CD4-positive, alpha-beta memory T cell (primary cell): ENCODE measurements around the gene LARP4. TPM values are rescaled to one million over a fixed set of nuclear protein-coding genes. Genes with fewer than 3 reads are reported as not detected.
"Not testable (repeated sequence)": the region's sequence is repeated elsewhere in the genome, so short reads cannot be mapped to it uniquely, and the experiment has no call there.

ENCODE experiments used
- CTCF ChIA-PET: fragments of 350-600 bp; sonication (Branson Sonifier 250); formaldehyde crosslinking; loops from one replicate; lab custom pipeline; 2021; ENCODE audit warnings: inconsistent platforms; ENCODE audit not compliant: partially characterized antibody; lab: Charles Lee
- POLR2A ChIA-PET: fragments of 350-600 bp; sonication (Branson Sonifier 250); formaldehyde crosslinking; loops from one replicate; lab custom pipeline; 2021; ENCODE audit not compliant: partially characterized antibody; lab: Charles Lee
- DNase-seq, 5 donors: peaks; one replicate each; pipeline versions ENCODE4 v3.0.0 to v3.0.0-alpha.2; 2020 to 2022; ENCODE audit warnings: mixed read lengths in 1 of 5
- H3K27ac ChIP-seq: one replicate; pipeline ENCODE4 v1.7.0; 2013; ENCODE audit warnings: low read depth, low read length
- H3K27me3 ChIP-seq: 2 replicates; pipeline ENCODE4 v1.7.0; 2013; ENCODE audit warnings: mild to moderate bottlenecking, low read length, moderate library complexity; ENCODE audit not compliant: insufficient read depth
- H3K36me3 ChIP-seq: 2 replicates; pipeline ENCODE4 v1.7.0; 2013; ENCODE audit warnings: mild to moderate bottlenecking, low read length, moderate library complexity; ENCODE audit not compliant: insufficient read depth
- H3K4me1 ChIP-seq: 2 replicates; pipeline ENCODE4 v1.7.0; 2013; ENCODE audit warnings: mild to moderate bottlenecking, low read length, moderate library complexity; ENCODE audit not compliant: insufficient read depth
- H3K4me3 ChIP-seq, 2 donors: one replicate each; pipeline ENCODE4 v1.7.0; 2013; ENCODE audit warnings: low read length in 2 of 2, mild to moderate bottlenecking in 1 of 2
- H3K9me3 ChIP-seq, 2 donors: one replicate each; pipeline ENCODE4 v1.7.0; 2013; ENCODE audit warnings: low read length in 2 of 2, control low read depth in 1 of 2; ENCODE audit not compliant: control insufficient read depth in 1 of 2
- H3K27ac Mint-ChIP-seq, 7 donors: one replicate each; pipeline ENCODE4 v1.8.0; 2020 to 2021; ENCODE audit warnings: mixed read lengths in 7 of 7, mild to moderate bottlenecking in 6 of 7, inconsistent platforms in 3 of 7, moderate library complexity in 3 of 7
- H3K27me3 Mint-ChIP-seq, 2 donors: one replicate each; pipeline ENCODE4 v1.8.0; 2020 to 2021; ENCODE audit warnings: mixed read lengths in 2 of 2
- H3K36me3 Mint-ChIP-seq, 2 donors: one replicate each; pipeline ENCODE4 v1.8.0; 2020 to 2021; ENCODE audit warnings: mixed read lengths in 2 of 2, inconsistent platforms in 1 of 2, mild to moderate bottlenecking in 1 of 2
- H3K4me1 Mint-ChIP-seq, 4 donors: one replicate each; pipeline ENCODE4 v1.8.0; 2020 to 2021; ENCODE audit warnings: mixed read lengths in 4 of 4, mild to moderate bottlenecking in 1 of 4
- H3K4me3 Mint-ChIP-seq, 8 donors: one replicate each; pipeline ENCODE4 v1.8.0; 2020 to 2021; ENCODE audit warnings: mixed read lengths in 8 of 8, mild to moderate bottlenecking in 7 of 8, moderate library complexity in 6 of 8, inconsistent platforms in 3 of 8
- H3K9me3 Mint-ChIP-seq, 8 donors: one replicate each; pipeline ENCODE4 v1.8.0; 2020 to 2021; ENCODE audit warnings: mixed read lengths in 8 of 8, mild to moderate bottlenecking in 5 of 8, inconsistent platforms in 3 of 8, moderate library complexity in 1 of 8
- intact Hi-C: fragments of 100-400 bp; cut with micrococcal nuclease; formaldehyde crosslinking; loops from one replicate; pipeline ENCODE4 v1.15.1; 2023
- polyA plus RNA-seq, 2 donors: library from polyadenylated mRNA; unstranded; fragments of 300-500 nt; fragmentation: Illumina TruSeq; gene quantifications; one replicate each; pipeline ENCODE4 v1.2.3, GENCODE V29; 2021
- total RNA-seq, 2 experiments: library from RNA; stranded (reverse); gene quantifications; one replicate each; pipeline ENCODE4 v1.2.3, GENCODE V29; 2021

Gene LARP4
- total and polyA plus RNA-seq, 4 experiments from 2014 or later: 14.2 to 40.7 (median 29.4) TPM

- Histone ChIP-seq H3K27ac (no peak overlapping the region), H3K27me3 (no peaks in the 10 kb centered on the region), H3K9me3 (no peaks in the 10 kb centered on the region), H3K36me3 (no peaks in the 10 kb centered on the region), H3K4me3 (no peak overlapping the region), H3K4me1 (no peaks in the 10 kb centered on the region)
- Mint-ChIP-seq H3K36me3 (no peaks in the 10 kb centered on the region), H3K27ac (no peak overlapping the region), H3K4me3 (no peak overlapping the region), H3K9me3 (no peaks in the 10 kb centered on the region), H3K4me1 (no peaks in the 10 kb centered on the region), H3K27me3 (peaks cover 0 to 3% of the 10 kb centered on the region in 2 donors)
- DNase-seq: no peak
- CTCF ChIA-PET: interaction anchor here (1.1 kb wide), 1 partner anchor 33 kb away, joined by 5 read pairs; no protein-coding TSS in a partner anchor
- POLR2A ChIA-PET: no interaction called here
- intact Hi-C loops: no loop called here
These were observed 38.0 kb upstream of the LARP4 start for GRCh38 chr12:50362671-50363070.

- Mint-ChIP-seq H3K36me3 (no peaks in the 10 kb centered on the region), H3K4me1 (no peaks in the 10 kb centered on the region), H3K4me3 (no peak overlapping the region), H3K27ac (no peak overlapping the region), H3K27me3 (peaks cover 0 to 3% of the 10 kb centered on the region in 2 donors), H3K9me3 (no peaks in the 10 kb centered on the region)
- DNase-seq: no peak
- ChIA-PET POLR2A (no interaction called here), CTCF (interaction anchor here (1.1 kb wide), 1 partner anchor 32 kb away, joined by 5 read pairs; no protein-coding TSS in a partner anchor)
- no peaks in the 10 kb centered on the region for H3K27me3 ChIP-seq
- intact Hi-C loops: no loop called here
- no peak overlapping the region for H3K27ac ChIP-seq
- H3K36me3 ChIP-seq: no peaks in the 10 kb centered on the region
- H3K4me3 ChIP-seq: no peak overlapping the region
- no peaks in the 10 kb centered on the region for H3K4me1 ChIP-seq
- H3K9me3 ChIP-seq: no peaks in the 10 kb centered on the region
These were observed 37.5 kb upstream of the LARP4 start for GRCh38 chr12:50363141-50363540.

- H3K36me3 ChIP-seq: no peaks in the 10 kb centered on the region
- no peak overlapping the region for H3K27ac Mint-ChIP-seq
- H3K36me3 Mint-ChIP-seq: no peaks in the 10 kb centered on the region
- H3K9me3 ChIP-seq: no peaks in the 10 kb centered on the region
- no peaks in the 10 kb centered on the region for H3K4me1 ChIP-seq
- no peaks in the 10 kb centered on the region for H3K27me3 Mint-ChIP-seq
- intact Hi-C loops: no loop called here
- ChIA-PET CTCF (no interaction called here), POLR2A (no interaction called here)
- H3K27ac ChIP-seq: no peak overlapping the region
- H3K4me1 Mint-ChIP-seq: no peaks in the 10 kb centered on the region
- no peaks in the 10 kb centered on the region for H3K9me3 Mint-ChIP-seq
- no peak overlapping the region for H3K4me3 Mint-ChIP-seq
- H3K27me3 ChIP-seq: no peaks in the 10 kb centered on the region
- no peak overlapping the region for H3K4me3 ChIP-seq
- no peak for DNase-seq
These were observed 34.8 kb upstream of the LARP4 start for GRCh38 chr12:50365709-50366406.

- H3K27me3 Mint-ChIP-seq, H3K4me1 Mint-ChIP-seq, H3K4me3 Mint-ChIP-seq, intact Hi-C loops, DNase-seq, H3K4me1 ChIP-seq, POLR2A ChIA-PET, H3K27ac ChIP-seq, H3K27ac Mint-ChIP-seq, H3K9me3 Mint-ChIP-seq, H3K27me3 ChIP-seq, H3K4me3 ChIP-seq, H3K36me3 ChIP-seq, H3K36me3 Mint-ChIP-seq, CTCF ChIA-PET, H3K9me3 ChIP-seq: not testable (repeated sequence)
These were observed 30.0 kb upstream of the LARP4 start for GRCh38 chr12:50370672-50371071.

- no peaks in the 10 kb centered on the region for H3K9me3 ChIP-seq
- no peak overlapping the region for H3K4me3 ChIP-seq
- no peaks in the 10 kb centered on the region for H3K9me3 Mint-ChIP-seq
- intact Hi-C loops: no loop called here
- H3K4me1 Mint-ChIP-seq: no peaks in the 10 kb centered on the region
- ChIA-PET POLR2A (no interaction called here), CTCF (no interaction called here)
- H3K36me3 ChIP-seq: no peaks in the 10 kb centered on the region
- H3K4me1 ChIP-seq: no peaks in the 10 kb centered on the region
- no peak for DNase-seq
- H3K4me3 Mint-ChIP-seq: no peak overlapping the region
- H3K27me3 Mint-ChIP-seq: no peaks in the 10 kb centered on the region
- H3K27me3 ChIP-seq: no peaks in the 10 kb centered on the region
- no peak overlapping the region for H3K27ac Mint-ChIP-seq
- H3K27ac ChIP-seq: no peak overlapping the region
- no peaks in the 10 kb centered on the region for H3K36me3 Mint-ChIP-seq
These were observed 24.9 kb upstream of the LARP4 start for GRCh38 chr12:50375802-50376201.

GRCh38 chr12:50380761-50381325 is 19.8 kb upstream of the LARP4 start:
- no peaks in the 10 kb centered on the region for H3K36me3 ChIP-seq
- H3K4me3 ChIP-seq: no peak overlapping the region
- Mint-ChIP-seq H3K36me3 (no peaks in the 10 kb centered on the region), H3K27ac (no peak overlapping the region), H3K4me3 (no peak overlapping the region), H3K9me3 (no peaks in the 10 kb centered on the region), H3K27me3 (no peaks in the 10 kb centered on the region), H3K4me1 (no peaks in the 10 kb centered on the region)
- no peaks in the 10 kb centered on the region for H3K9me3 ChIP-seq
- ChIA-PET POLR2A (no interaction called here), CTCF (interaction anchor here (0.9 kb wide), 1 partner anchor 306 kb away, joined by 3 read pairs; no protein-coding TSS in a partner anchor)
- H3K27me3 ChIP-seq: no peaks in the 10 kb centered on the region
- DNase-seq: no peak
- intact Hi-C loops: no loop called here
- no peaks in the 10 kb centered on the region for H3K4me1 ChIP-seq
- H3K27ac ChIP-seq: no peak overlapping the region

- H3K4me3 Mint-ChIP-seq: no peak overlapping the region
- ChIA-PET CTCF (no interaction called here), POLR2A (no interaction called here)
- H3K4me3 ChIP-seq: no peak overlapping the region
- H3K36me3 Mint-ChIP-seq: no peaks in the 10 kb centered on the region
- intact Hi-C loops: no loop called here
- no peak overlapping the region for H3K27ac ChIP-seq
- H3K9me3 ChIP-seq: no peaks in the 10 kb centered on the region
- H3K27me3 Mint-ChIP-seq: no peaks in the 10 kb centered on the region
- no peak for DNase-seq
- H3K4me1 Mint-ChIP-seq: no peaks in the 10 kb centered on the region
- no peaks in the 10 kb centered on the region for H3K36me3 ChIP-seq
- no peaks in the 10 kb centered on the region for H3K4me1 ChIP-seq
- H3K9me3 Mint-ChIP-seq: no peaks in the 10 kb centered on the region
- H3K27ac Mint-ChIP-seq: peak overlapping the region in 1 of 7 donors; percentile 1
- no peaks in the 10 kb centered on the region for H3K27me3 ChIP-seq
These were observed 13.2 kb upstream of the LARP4 start for GRCh38 chr12:50387487-50387886.
